PC-9 (cell line): ENCODE results near the gene ABTB2.

ENCODE experiments used
- EZH2 ChIP-seq: fragments of 200-600 bp; sonication (generic); IDR thresholded peaks from 2 replicates; pipeline ENCODE4 v1.8.0; 2017; ENCODE audit warnings: antibody characterized with exemption, low read depth
- TF ChIP-seq, protein P1 (sequence below): fragments of 200-600 bp; sonication (generic); conservative IDR thresholded peaks from 2 replicates; pipeline ENCODE4 v1.6.1; 2017; ENCODE audit warnings: mixed run types, antibody characterized with exemption, mild to moderate bottlenecking, moderate library complexity

DNA sequence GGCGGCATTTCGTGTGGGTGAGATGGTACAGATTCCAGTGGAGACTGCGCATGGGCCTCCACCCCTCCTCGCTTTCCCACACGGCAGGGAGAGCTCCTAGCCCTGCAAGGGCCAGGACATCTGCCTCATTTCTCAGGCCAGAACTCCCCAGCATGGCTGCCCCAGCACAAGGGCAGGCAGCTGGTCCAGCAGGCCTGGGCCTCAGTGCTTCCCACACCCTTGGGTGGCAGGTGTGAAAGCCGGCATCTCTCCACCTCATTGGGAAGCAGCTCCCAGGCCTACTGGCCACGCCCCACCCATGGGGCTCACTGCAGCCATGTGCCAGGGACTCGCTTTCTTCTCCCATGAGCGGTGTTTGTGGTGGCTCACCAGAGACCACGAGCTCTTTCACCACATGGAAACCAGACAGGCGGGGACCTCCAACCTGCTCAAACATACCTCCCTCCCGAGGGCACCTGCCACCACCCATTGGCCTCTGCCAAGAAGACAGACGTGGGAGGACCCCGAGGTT is 173.2 kb downstream of the ABTB2 start:
- TF ChIP-seq, protein P1, sequence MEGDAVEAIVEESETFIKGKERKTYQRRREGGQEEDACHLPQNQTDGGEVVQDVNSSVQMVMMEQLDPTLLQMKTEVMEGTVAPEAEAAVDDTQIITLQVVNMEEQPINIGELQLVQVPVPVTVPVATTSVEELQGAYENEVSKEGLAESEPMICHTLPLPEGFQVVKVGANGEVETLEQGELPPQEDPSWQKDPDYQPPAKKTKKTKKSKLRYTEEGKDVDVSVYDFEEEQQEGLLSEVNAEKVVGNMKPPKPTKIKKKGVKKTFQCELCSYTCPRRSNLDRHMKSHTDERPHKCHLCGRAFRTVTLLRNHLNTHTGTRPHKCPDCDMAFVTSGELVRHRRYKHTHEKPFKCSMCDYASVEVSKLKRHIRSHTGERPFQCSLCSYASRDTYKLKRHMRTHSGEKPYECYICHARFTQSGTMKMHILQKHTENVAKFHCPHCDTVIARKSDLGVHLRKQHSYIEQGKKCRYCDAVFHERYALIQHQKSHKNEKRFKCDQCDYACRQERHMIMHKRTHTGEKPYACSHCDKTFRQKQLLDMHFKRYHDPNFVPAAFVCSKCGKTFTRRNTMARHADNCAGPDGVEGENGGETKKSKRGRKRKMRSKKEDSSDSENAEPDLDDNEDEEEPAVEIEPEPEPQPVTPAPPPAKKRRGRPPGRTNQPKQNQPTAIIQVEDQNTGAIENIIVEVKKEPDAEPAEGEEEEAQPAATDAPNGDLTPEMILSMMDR: no peak
- TF ChIP-seq EZH2: no peak
